ENCODE results near the gene DIP2C. TPM values are rescaled to one million over a fixed set of nuclear protein-coding genes. Genes with fewer than 3 reads are reported as not detected.

Gene DIP2C
- total RNA-seq, 1 donor from 2014 or later = 11.4 TPM

- TF ChIP-seq CTCF (conservative IDR thresholded peaks at IDR 0.05; ENCODE audit: low read depth, low read length) = no peak
- no peak overlapping the region for H3K4me3 ChIP-seq (ENCODE audit: low read depth, low read length)
- DNase-seq (ENCODE audit: low read depth) = no peak
These were observed 95.5 kb downstream of the DIP2C start for GRCh38 chr10:593901-594457.

- DNase-seq (ENCODE audit: low read depth) = no peak
- no peak for TF ChIP-seq CTCF (conservative IDR thresholded peaks at IDR 0.05; ENCODE audit: low read depth, low read length)
- H3K4me3 ChIP-seq (ENCODE audit: low read depth, low read length) = no peak overlapping the region
These were observed 96.0 kb downstream of the DIP2C start for GRCh38 chr10:593421-593820.

DNA sequence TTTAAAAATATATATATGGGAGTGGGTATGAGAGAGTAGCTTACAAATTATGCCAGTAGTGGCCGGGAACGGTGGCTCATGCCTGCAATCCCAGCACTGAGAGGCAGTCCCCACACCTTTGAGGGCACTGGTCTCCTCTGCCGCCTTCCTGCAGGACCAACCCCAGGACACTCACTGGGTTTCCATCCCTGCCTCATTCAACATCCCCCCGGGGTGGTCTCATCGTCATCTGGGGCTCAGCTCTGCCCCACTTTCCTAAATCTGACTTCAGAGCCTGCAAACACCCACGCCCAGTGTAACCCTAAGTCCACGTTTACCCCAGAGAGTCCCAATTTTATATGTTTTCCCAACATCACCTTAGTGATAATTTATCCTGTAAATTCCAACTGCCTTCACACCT lies 96.5 kb downstream of the DIP2C start:
- no peak for DNase-seq (ENCODE audit: low read depth)
- TF ChIP-seq CTCF (conservative IDR thresholded peaks at IDR 0.05; ENCODE audit: low read depth, low read length) = no peak
- no peak overlapping the region for H3K4me3 ChIP-seq (ENCODE audit: low read depth, low read length)

DNA sequence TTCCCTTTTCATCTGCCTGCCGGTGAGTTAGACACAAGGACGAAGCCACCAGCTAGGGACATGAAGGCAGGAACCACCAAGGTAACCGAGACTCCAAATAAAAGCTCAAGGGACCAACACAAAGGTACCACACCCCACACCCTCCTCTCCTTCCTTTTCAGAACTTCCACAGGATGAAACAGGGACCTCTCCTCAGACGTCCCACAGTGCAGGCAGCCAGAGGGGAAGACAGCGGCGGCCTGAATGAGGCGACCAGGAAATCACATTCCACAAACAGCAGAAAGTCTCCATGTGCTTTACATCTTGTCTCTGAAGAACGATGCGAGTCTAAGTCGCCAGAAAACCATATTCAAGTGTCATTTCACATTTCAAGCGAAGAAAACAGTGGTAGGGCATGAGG lies 97.8 kb downstream of the DIP2C start:
- H3K4me3 ChIP-seq (ENCODE audit: low read depth, low read length) = no peak overlapping the region
- no peak for DNase-seq (ENCODE audit: low read depth)
- TF ChIP-seq CTCF (conservative IDR thresholded peaks at IDR 0.05; ENCODE audit: low read depth, low read length) = no peak

GRCh38 chr10:590721-591120 lies 98.7 kb downstream of the DIP2C start:
- no peak for TF ChIP-seq CTCF (conservative IDR thresholded peaks at IDR 0.05; ENCODE audit: low read depth, low read length)
- DNase-seq (ENCODE audit: low read depth) = no peak
- no peak overlapping the region for H3K4me3 ChIP-seq (ENCODE audit: low read depth, low read length)

DNA sequence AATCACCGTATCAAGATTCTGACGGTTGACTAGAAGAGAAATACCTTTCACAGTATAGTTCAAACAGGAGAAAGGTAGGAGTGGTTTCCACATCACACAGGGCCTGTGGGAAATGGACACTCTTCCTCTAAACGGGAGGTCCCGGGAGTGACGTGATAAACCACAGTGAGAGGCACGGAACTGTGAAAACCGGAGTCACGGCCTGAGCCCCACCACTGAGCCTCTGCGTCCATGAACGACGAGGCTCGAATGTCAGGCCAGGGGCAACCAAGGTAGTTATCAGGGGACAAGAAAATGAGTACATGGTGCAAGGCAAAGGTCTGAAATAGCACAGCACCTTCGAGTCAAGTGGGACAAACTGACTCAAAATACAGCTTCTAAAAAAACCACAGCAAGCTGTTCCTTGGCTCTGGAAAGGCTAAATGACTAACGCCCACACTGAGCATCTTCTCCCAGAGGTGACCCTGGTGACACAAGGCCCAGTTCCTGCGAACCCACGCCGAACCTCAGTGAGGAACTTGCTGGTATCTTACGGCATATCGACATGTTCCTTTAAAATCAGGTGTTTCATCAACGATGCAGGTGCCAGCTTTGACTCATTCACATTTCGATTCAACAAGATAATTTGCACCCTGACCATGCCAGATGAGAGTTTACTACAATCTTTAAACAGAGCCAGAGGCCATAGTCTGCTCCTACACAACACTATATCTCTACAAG lies 99.3 kb downstream of the DIP2C start:
- DNase-seq (ENCODE audit: low read depth) = no peak
- TF ChIP-seq CTCF (conservative IDR thresholded peaks at IDR 0.05; ENCODE audit: low read depth, low read length) = no peak
- no peak overlapping the region for H3K4me3 ChIP-seq (ENCODE audit: low read depth, low read length)
